Urinary bladder (tissue), 4 donors: ENCODE measurements around the gene WASHC1. TPM values are rescaled to one million over a fixed set of nuclear protein-coding genes. Genes with fewer than 3 reads are reported as not detected.
"Not testable (repeated sequence)": the region's sequence is repeated elsewhere in the genome, so short reads cannot be mapped to it uniquely, and the experiment has no call there.

ENCODE experiments used
- DNase-seq: peaks from one replicate; pipeline ENCODE4 v3.0.0-alpha.2; 2015; ENCODE audit errors: extremely low spot score
- H3K27ac ChIP-seq: one replicate; pipeline ENCODE4 v1.5.1; 2013; ENCODE audit warnings: low read depth, mild to moderate bottlenecking, moderate library complexity
- H3K36me3 ChIP-seq: one replicate; pipeline ENCODE4 v1.6.1; 2013; ENCODE audit warnings: mild to moderate bottlenecking, moderate library complexity; ENCODE audit not compliant: insufficient read depth
- H3K4me1 ChIP-seq: one replicate; pipeline ENCODE4 v1.6.1; 2013; ENCODE audit warnings: mild to moderate bottlenecking, moderate library complexity; ENCODE audit not compliant: insufficient read depth
- H3K4me3 ChIP-seq: one replicate; pipeline ENCODE4 v1.5.1; 2013; ENCODE audit warnings: low read depth, low read length
- WGBS: extraction: QIAGEN DNeasy Blood & Tissue Kit; methylation state at CpG from one replicate; pipeline ENCODE4 v1.1.7; 2013; 5-methylcytosine and 5-hydroxymethylcytosine counted together
- polyA plus RNA-seq: library from polyadenylated mRNA; stranded (reverse); fragments of 200-250 nt; gene quantifications from one replicate; pipeline ENCODE4 v1.2.3, GENCODE V29; 2013
- total RNA-seq: library from RNA; depleted of rRNA; stranded (reverse); fragments of >200 nt; gene quantifications from one replicate; pipeline ENCODE4 v1.2.3, GENCODE V29; 2014
- donor health status: healthy with polysubstance abuse.
- donor health status: healthy.

WASHC1 gene
- total and polyA plus RNA-seq, 2 donors, result 6.1 to 24.5 TPM

DNA sequence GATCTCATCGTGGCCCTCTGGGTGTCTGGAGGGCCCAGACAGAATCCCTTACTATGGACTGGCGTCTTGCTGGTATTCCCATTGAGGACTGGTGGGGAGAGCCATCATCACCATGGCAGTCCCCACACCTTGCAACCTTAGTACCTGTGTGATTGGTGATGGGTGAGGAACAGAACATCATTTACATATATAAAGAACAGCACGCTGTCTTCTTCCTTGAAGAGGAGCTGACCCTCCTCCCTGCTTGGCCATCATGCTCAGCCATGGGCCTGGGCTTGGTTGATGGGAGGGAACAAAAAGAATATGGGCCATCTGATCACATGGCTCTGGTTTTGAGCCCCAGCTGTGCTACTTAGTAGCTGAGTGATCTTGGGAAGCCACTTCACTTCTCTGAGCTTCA is 13.9 kb upstream of the WASHC1 start:
- H3K4me1 ChIP-seq, H3K27ac ChIP-seq, DNase-seq, H3K4me3 ChIP-seq, H3K36me3 ChIP-seq: not testable (repeated sequence)
- WGBS, result 79% methylated on average over 3 of the region's 3 CpGs

DNA sequence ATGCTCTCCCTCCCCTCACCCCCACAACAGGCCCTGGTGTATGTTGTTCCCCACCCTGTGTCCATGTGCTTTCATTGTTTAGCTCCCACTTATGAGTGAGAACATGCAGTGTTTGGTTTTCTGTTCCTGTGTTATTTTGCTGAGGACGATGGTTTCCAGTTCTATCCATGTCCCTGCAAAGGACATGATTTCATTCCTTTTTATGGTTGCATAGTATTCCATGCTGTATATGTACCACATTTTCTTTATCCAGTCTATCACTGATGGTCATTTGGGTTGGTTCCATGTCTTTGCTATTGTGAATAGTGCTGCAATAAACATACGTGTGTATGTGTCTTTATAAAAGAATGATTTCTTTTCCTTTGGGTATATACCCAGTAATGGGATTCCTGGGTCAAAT is 12.6 kb upstream of the WASHC1 start:
- WGBS, result 89% methylated on average over 2 of the region's 2 CpGs

DNA sequence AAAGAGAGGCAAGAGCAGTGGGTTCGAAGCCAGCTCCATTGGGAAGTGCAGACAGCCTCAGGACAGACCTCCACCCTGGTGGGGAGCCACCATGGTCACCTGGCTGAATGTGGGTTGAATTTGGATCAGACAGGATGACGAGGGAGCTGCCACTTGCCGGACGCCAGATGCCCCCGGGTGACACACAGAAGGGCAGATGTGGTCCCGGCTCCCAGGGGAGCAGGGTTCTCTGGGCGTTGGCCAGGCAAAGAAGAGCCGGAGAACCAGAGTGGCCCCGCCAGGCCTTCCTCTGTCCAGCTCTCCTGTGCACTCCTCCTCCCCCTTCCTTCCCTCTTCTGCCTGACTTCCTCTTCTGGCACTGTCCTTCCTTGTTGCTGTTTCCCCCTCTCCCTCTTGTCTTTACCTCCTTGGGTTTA is 12.0 kb upstream of the WASHC1 start:
- WGBS, result 75% methylated on average over 9 of the region's 9 CpGs
- not testable (repeated sequence) for H3K4me3 ChIP-seq, H3K4me1 ChIP-seq, H3K27ac ChIP-seq, H3K36me3 ChIP-seq, DNase-seq

More for the DNA sequence above, 12.6 kb upstream of the WASHC1 start:
- H3K27ac ChIP-seq, H3K4me3 ChIP-seq, H3K4me1 ChIP-seq, H3K36me3 ChIP-seq, DNase-seq: not testable (repeated sequence)

DNA sequence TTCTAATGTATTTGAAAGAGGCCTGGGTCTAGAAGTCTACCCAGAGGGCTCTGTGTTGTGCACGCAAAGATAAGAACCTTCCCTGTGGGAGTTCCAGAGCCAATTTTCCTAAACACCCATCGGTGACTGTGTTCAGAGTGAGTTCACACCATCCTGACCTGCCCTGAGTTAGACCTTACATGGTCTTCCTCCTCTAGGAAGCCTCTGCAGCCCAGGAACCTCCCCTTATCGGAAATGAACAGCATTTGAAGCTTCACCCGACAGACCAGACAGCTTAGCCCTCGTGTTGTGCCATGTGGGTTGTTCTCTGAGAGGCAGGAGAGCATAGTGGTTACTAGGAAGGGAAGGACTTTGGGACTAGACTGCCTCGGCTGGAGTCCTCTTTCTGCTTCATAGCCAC is 3.1 kb upstream of the WASHC1 start:
- H3K27ac ChIP-seq, H3K4me1 ChIP-seq, H3K36me3 ChIP-seq, H3K4me3 ChIP-seq, DNase-seq: not testable (repeated sequence)
- 40% methylated on average over 5 of the region's 6 CpGs for WGBS

DNA sequence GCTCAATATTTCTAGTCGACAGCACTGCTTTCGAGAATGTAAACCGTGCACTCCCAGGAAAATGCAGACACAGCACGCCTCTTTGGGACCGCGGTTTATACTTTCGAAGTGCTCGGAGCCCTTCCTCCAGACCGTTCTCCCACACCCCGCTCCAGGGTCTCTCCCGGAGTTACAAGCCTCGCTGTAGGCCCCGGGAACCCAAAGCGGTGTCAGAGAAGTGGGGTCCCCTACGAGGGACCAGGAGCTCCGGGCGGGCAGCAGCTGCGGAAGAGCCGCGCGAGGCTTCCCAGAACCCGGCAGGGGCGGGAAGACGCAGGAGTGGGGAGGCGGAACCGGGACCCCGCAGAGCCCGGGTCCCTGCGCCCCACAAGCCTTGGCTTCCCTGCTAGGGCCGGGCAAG is 481 bp downstream of the WASHC1 start:
- peak overlapping the region; percentile 46 for H3K4me3 ChIP-seq
- H3K36me3 ChIP-seq, H3K27ac ChIP-seq, H3K4me1 ChIP-seq, DNase-seq: not testable (repeated sequence)
- WGBS, result under 1% methylated on average over 14 of the region's 30 CpGs

DNA sequence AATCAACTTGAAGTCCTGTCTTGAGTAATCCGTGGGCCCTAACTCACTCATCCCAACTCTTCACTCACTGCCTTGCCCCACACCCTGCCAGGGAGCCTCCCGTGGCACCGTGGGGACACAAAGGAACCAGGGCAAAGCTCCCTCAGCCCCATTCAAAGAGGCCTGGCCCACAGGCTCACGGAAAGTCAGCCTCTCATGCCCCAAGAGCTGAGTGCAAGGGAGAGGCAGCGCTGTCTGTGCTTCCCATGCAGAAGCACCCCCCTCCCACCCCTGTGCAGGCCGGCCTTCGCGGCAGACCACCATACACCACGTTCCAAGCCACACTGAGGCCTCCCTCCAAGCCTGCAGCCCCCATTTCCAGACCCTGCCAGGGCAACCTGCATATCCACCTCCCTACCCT is 7.6 kb downstream of the WASHC1 start:
- not testable (repeated sequence) for H3K36me3 ChIP-seq, H3K27ac ChIP-seq, H3K4me3 ChIP-seq, DNase-seq, H3K4me1 ChIP-seq
- 94% methylated on average over 5 of the region's 9 CpGs for WGBS

DNA sequence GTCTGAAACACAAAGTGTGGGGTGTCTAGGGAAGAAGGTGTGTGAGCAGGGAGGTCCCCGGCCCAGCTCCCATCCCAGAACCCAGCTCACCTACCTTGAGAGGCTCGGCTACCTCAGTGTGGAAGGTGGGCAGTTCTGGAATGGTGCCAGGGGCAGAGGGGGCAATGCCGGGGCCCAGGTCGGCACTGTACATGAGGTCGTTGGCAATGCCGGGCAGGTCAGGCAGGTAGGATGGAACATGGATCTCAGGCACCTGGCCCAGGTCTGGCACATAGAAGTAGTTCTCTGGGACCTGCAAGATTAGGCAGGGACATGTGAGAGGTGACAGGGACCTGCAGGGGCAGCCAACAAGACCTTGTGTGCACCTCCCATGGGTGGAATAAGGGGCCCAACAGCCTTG is 12.4 kb downstream of the WASHC1 start:
- not testable (repeated sequence) for DNase-seq, H3K36me3 ChIP-seq, H3K4me3 ChIP-seq, H3K27ac ChIP-seq, H3K4me1 ChIP-seq
- 94% methylated on average over 5 of the region's 6 CpGs for WGBS

DNA sequence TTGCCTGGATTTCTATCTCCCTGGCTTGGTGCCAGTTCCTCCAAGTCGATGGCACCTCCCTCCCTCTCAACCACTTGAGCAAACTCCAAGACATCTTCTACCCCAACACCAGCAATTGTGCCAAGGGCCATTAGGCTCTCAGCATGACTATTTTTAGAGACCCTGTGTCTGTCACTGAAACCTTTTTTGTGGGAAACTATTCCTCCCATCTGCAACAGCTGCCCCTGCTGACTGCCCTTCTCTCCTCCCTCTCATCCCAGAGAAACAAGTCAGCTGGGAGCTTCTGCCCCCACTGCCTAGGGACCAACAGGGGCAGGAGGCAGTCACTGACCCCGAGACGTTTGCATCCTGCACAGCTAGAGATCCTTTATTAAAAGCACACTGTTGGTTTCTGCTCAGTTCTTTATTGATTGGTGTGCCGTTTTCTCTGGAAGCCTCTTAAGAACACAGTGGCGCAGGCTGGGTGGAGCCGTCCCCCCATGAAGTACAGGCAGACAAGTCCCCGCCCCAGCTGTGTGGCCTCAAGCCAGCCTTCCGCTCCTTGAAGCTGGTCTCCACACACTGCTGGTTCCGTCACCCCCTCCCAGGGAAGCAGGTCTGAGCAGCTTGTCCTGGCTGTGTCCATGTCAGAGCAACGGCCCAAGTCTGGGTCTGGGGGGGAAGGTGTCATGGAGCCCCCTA is 15.0 kb downstream of the WASHC1 start:
- H3K36me3 ChIP-seq, H3K4me1 ChIP-seq, DNase-seq, H3K27ac ChIP-seq, H3K4me3 ChIP-seq: not testable (repeated sequence)
- 65% methylated on average over 9 of the region's 10 CpGs for WGBS

DNA sequence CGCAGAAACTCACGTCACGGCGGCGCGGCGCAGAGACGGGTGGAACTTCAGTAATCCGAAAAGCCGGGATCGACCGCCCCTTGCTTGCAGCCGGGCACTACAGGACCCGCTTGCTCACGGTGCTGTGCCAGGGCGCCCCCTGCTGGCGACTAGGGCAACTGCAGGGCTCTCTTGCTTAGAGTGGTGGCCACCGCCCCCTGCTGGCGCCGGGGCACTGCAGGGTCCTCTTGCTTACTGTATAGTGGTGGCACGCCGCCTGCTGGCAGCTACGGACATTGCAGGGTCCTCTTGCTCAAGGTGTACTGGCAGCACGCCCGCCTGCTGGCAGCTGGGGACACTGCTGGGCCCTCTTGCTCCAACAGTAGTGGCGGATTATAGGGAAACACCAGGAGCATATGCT is 18.1 kb downstream of the WASHC1 start:
- not testable (repeated sequence) for H3K27ac ChIP-seq, DNase-seq, H3K4me3 ChIP-seq, H3K36me3 ChIP-seq, H3K4me1 ChIP-seq
- WGBS, result 44% methylated on average over 9 of the region's 26 CpGs

DNA sequence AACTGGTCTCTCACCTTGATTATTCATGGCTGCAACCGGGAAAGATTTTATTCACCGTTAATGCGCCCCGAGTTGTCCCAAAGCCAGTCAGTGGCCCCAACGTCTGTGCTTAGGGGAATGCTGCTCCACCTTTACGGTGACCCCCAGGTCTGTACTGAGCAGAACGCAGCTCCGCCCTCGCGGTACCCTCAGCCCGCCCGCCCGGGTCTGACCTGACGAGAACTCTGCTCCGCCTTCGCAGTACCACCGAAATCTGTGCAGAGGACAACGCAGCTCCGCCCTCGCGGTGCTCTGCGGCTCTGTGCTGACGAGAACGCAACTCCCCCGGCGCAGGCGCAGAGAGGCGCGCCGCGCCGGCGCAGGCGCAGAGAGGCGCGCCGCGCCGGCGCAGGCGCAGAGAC is 18.6 kb downstream of the WASHC1 start:
- 78% methylated on average over 38 of the region's 41 CpGs for WGBS
- not testable (repeated sequence) for H3K36me3 ChIP-seq, DNase-seq, H3K27ac ChIP-seq, H3K4me3 ChIP-seq, H3K4me1 ChIP-seq

DNA sequence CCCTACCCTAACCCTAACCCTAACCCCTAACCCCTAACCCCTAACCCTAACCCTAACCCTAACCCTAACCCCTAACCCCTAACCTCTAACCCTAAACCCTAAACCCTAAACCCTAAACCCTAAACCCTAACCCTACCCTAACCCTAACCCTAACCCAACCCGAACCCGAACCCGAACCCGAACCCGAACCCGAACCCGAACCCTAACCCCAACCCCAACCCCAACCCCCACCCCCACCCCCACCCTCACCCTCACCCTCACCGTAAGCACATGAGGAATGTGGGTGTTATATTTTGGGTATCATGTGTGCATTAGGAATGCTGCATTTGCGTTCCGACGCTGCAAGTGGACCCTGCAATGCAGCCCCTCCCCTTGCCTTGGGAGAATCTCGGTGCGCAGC is 19.0 kb downstream of the WASHC1 start:
- H3K27ac ChIP-seq, H3K36me3 ChIP-seq, H3K4me3 ChIP-seq, H3K4me1 ChIP-seq, DNase-seq: not testable (repeated sequence)
- 72% methylated on average over 9 of the region's 13 CpGs for WGBS

Other genes starting within 250 kb of the WASHC1 start
- gene FOXD4, start 89.0 kb upstream of the WASHC1 start, total RNA-seq, result not detected
- gene FOXD4, start 89.0 kb upstream of the WASHC1 start, polyA plus RNA-seq, result 0.19 TPM
- 51.2 TPM for gene ZNG1A, start 149.6 kb upstream of the WASHC1 start, total RNA-seq
- gene ZNG1A, start 149.6 kb upstream of the WASHC1 start, polyA plus RNA-seq, result 33.9 TPM
- gene DOCK8, start 185.4 kb upstream of the WASHC1 start, total RNA-seq, result 12.5 TPM
- 5.2 TPM for gene DOCK8, start 185.4 kb upstream of the WASHC1 start, polyA plus RNA-seq